GM21825 (cell line): ENCODE results near the gene RAPGEF4.

Source experiments
- ATAC-seq: cut with Tn5 transposase; IDR thresholded peaks from one replicate; pipeline ENCODE4 v1.9.1; 2021; ENCODE audit warnings: mild to moderate bottlenecking, moderate library complexity; ENCODE audit not compliant: unreplicated experiment

RAPGEF4 gene

GRCh38 chr2:172894689-172895387 is 159.2 kb downstream of the RAPGEF4 start:
- ATAC-seq, result no peak

GRCh38 chr2:172896661-172897081 is 161.0 kb downstream of the RAPGEF4 start:
- ATAC-seq, result no peak

DNA sequence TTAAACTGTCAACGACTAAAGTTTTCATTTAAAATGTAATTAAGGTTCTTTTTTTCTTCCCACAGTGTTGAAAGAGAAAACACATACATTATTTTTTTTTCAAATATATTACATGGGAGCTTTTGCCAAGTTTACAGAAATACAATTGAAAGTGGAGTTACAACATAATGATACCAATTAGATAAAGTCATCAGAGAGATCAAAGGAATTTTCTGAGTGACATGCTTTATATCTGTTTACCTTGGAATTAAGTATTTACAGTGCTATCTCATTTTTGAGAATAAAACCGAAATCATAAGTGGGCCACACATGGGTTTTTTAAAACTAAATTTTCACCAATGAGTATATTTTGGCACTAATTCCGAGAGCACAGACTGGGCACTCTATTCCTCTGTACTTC is 165.2 kb downstream of the RAPGEF4 start:
- ATAC-seq, result no peak

GRCh38 chr2:172901913-172902312 is 166.3 kb downstream of the RAPGEF4 start:
- no peak for ATAC-seq

DNA sequence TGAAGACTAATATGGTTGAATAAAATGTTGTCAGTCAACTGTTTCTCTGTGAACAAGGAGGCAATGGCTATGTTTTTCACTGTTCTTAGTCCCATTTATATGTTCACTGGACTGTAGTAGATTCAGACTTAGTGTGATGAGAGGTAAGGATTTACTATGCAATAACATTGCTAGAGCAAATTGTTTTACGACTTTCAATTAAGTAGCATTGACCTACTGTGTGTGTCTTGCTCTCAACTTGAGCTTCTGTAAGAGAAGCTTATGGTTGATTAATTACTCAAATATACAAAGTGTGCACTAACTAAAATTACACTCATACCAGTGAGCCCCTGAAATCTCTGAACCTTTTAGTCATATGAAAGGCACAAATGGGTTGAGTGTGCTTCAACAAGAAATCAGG is 168.6 kb downstream of the RAPGEF4 start:
- ATAC-seq, result no peak

GRCh38 chr2:172905937-172906811 is 170.5 kb downstream of the RAPGEF4 start:
- ATAC-seq, result no peak

- no peak for ATAC-seq
Observed at GRCh38 chr2:172908275-172908674, 172.6 kb downstream of the RAPGEF4 start.

GRCh38 chr2:172909454-172909853 is 173.8 kb downstream of the RAPGEF4 start:
- ATAC-seq, result no peak

- no peak for ATAC-seq
Observed at GRCh38 chr2:172912266-172912665, 176.6 kb downstream of the RAPGEF4 start.

DNA sequence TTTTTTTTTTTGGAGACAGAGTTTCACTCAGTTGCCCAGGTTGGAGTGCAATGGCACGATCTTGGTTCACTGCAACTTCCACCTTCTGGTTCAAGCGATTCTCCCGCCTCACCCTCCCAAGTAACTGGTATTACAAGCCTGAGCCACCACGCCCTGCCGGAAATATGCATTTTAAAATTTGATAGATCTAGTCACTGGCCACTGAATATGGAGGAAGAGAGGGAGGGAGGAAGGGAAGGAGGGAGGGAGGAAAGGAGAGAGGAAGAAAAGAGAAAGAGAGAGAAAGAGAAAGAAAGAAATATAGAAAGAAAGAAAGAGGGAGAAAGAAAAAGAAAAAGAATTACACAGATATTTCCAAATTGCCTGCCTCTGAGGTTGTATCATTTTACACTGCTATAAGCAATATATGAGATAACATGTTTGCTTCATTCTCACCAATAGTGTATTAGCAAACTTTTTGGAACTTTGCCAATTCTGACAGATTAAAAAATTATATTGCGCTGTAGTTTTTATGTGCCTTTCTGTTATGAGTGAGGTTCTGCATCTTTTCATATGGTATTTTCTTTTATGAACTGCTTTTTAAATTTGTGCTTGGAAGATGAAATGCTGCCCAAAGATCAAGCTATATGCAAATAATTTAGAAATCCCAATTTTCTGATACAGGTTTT is 178.8 kb downstream of the RAPGEF4 start:
- no peak for ATAC-seq

- ATAC-seq, result no peak
Observed at GRCh38 chr2:172917716-172918115, 182.1 kb downstream of the RAPGEF4 start.

- ATAC-seq, result peak; percentile 86
Observed at GRCh38 chr2:172919732-172920131, 184.1 kb downstream of the RAPGEF4 start.

DNA sequence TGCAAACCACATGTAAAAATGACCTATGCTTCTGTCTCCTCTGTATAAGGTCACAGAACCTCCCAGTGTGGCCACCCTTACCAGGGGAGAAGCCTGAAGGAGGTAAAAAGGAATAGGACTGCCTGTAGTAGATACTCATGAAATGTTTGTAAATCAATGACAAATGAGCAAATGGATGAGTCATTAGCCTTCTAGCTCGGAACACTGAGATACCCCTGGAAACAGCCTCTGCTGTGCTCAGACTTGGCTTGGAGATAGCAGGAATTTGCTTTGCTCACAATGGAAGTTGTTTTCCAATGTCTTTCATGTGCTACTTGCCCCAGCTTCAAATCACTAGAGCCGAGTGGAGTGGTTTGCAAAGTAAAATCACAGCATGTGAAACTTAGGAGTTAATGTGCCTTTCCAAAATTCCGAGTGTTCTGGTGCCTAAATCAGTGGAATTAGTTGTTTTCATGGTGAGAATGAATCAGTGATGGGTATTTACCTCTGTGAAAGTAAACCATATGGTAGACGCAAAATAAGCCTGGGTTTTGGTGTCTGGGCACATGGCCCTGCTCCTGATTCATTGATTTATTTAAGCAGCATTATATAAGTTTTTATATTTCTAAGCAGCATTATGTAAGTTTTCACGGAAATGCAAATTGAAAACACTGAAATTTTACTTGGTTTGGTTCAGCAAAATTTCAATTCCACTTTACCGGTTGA is 186.0 kb downstream of the RAPGEF4 start:
- no peak for ATAC-seq

DNA sequence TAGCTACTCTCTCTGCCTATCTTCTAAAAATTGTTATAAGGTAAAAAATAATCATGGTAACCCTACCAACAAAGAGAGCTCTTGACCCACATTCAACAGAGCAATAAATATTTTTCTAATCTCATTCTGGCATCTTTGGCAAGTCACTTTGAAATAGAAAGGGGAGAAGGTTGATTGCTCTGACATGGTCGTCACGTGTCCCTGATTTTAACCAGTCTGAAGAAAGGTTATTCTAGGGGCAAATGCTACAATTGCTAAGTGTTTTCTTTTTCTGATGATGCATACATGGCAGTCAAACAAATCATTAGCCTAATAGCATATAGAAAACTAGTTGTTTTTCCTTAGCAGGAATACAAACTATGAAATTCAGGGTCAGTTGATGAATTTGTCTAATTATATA is 186.7 kb downstream of the RAPGEF4 start:
- ATAC-seq, result no peak

- no peak for ATAC-seq
Observed at GRCh38 chr2:172922815-172923214, 187.2 kb downstream of the RAPGEF4 start.

- ATAC-seq, result no peak
Observed at GRCh38 chr2:172924097-172924660, 188.5 kb downstream of the RAPGEF4 start.

GRCh38 chr2:172925600-172925999 is 190.0 kb downstream of the RAPGEF4 start:
- ATAC-seq, result no peak

GRCh38 chr2:172926785-172927640 is 191.4 kb downstream of the RAPGEF4 start:
- no peak for ATAC-seq

DNA sequence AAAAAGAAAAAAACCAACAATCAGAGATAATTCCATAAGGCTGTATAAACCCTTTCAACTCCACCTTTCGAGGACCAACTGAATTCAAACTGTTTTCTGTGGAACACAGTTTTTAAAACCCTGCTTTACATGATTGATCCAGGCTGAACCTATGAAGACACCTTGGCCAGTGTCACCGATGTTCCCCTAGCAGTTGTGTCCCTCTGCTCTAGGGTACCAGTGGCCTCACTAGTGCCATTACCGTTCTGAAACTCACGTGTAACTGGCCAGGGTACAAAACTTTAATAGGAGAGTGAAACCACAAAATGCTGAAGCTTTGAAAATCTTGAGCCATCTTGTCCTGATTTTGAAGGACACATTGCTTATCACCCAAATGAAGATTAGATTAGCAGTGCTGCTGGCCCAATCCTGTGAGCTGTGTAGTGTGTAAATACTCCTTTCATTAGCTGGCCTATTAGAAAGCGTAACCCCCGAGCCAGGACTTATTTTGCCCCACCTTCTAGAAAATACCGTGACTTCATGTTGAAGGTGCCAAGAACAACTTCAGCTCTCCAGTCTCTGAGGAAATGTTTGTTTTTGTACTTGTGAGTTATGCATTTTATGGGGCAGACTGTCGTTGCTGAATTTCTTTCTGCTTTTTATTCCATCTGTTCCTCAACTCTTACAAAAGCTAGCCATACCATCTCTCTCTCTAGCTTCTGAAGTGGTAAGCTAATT is 192.2 kb downstream of the RAPGEF4 start:
- ATAC-seq, result no peak
